H7 (cell line): Measurements from ENCODE around the gene IMPA2. TPM values are rescaled to one million over a fixed set of nuclear protein-coding genes. Genes with fewer than 3 reads are reported as not detected.

ENCODE experiments used
- DNase-seq: peaks from one replicate; pipeline ENCODE4 v3.0.0; 2012
- H3K27me3 ChIP-seq: 2 replicates; pipeline ENCODE4 v1.6.0; 2011; ENCODE audit warnings: mild to moderate bottlenecking, low read length; ENCODE audit not compliant: control insufficient read depth, insufficient read depth
- H3K36me3 ChIP-seq: replicated peaks from 2 replicates; pipeline ENCODE4 v1.5.1; 2011; ENCODE audit warnings: low read length; ENCODE audit not compliant: control insufficient read depth, insufficient read depth
- H3K4me3 ChIP-seq: 2 replicates; pipeline ENCODE4 v1.5.1; 2011; ENCODE audit warnings: low read depth, mild to moderate bottlenecking, control low read depth, low read length, moderate library complexity; ENCODE audit not compliant: insufficient read depth
- total RNA-seq: library from RNA; depleted of rRNA; stranded (reverse); fragments of >200 nt; shearing (Covaris generic); gene quantifications from 2 replicates; pipeline ENCODE4 v1.2.3, GENCODE V29; 2014

IMPA2 gene
- total RNA-seq, 1 experiment from 2014 or later = 210 TPM

GRCh38 chr18:12014086-12014485 lies 32.8 kb downstream of the IMPA2 start:
- Histone ChIP-seq H3K4me3 (no peak overlapping the region), H3K36me3 (peaks cover 32% of the 10 kb centered on the region), H3K27me3 (no peaks in the 10 kb centered on the region)
- no peak for DNase-seq

GRCh38 chr18:12014521-12015415 lies 33.5 kb downstream of the IMPA2 start:
- no peak for DNase-seq
- no peaks in the 10 kb centered on the region for H3K27me3 ChIP-seq
- no peak overlapping the region for H3K4me3 ChIP-seq
- peaks cover 29% of the 10 kb centered on the region for H3K36me3 ChIP-seq

GRCh38 chr18:12015416-12016062 lies 34.2 kb downstream of the IMPA2 start:
- Histone ChIP-seq H3K36me3 (peaks cover 29% of the 10 kb centered on the region), H3K27me3 (no peaks in the 10 kb centered on the region), H3K4me3 (no peak overlapping the region)
- no peak for DNase-seq

GRCh38 chr18:12017081-12017480 lies 35.8 kb downstream of the IMPA2 start:
- Histone ChIP-seq H3K36me3 (peaks cover 25% of the 10 kb centered on the region), H3K4me3 (no peak overlapping the region), H3K27me3 (no peaks in the 10 kb centered on the region)
- DNase-seq = no peak

- Histone ChIP-seq H3K27me3 (no peaks in the 10 kb centered on the region), H3K4me3 (no peak overlapping the region), H3K36me3 (peaks cover 27% of the 10 kb centered on the region)
- no peak for DNase-seq
Measured at GRCh38 chr18:12018861-12019260, 37.6 kb downstream of the IMPA2 start.

GRCh38 chr18:12021077-12021476 lies 39.8 kb downstream of the IMPA2 start:
- no peak for DNase-seq
- no peaks in the 10 kb centered on the region for H3K27me3 ChIP-seq
- H3K4me3 ChIP-seq = no peak overlapping the region
- peaks cover 17% of the 10 kb centered on the region for H3K36me3 ChIP-seq

GRCh38 chr18:12021596-12021995 lies 40.3 kb downstream of the IMPA2 start:
- DNase-seq = no peak
- no peaks in the 10 kb centered on the region for H3K27me3 ChIP-seq
- no peak overlapping the region for H3K4me3 ChIP-seq
- peaks cover 17% of the 10 kb centered on the region for H3K36me3 ChIP-seq

- no peaks in the 10 kb centered on the region for H3K27me3 ChIP-seq
- H3K36me3 ChIP-seq = peaks cover 14% of the 10 kb centered on the region
- no peak for DNase-seq
- no peak overlapping the region for H3K4me3 ChIP-seq
Measured at GRCh38 chr18:12023375-12023774, 42.1 kb downstream of the IMPA2 start.

- no peak for DNase-seq
- Histone ChIP-seq H3K36me3 (peaks cover 32% of the 10 kb centered on the region), H3K4me3 (no peak overlapping the region), H3K27me3 (no peaks in the 10 kb centered on the region)
Measured at GRCh38 chr18:12026562-12026961, 45.3 kb downstream of the IMPA2 start.

GRCh38 chr18:12027046-12027445 lies 45.7 kb downstream of the IMPA2 start:
- H3K4me3 ChIP-seq = no peak overlapping the region
- peaks cover 30% of the 10 kb centered on the region for H3K36me3 ChIP-seq
- no peak for DNase-seq
- no peaks in the 10 kb centered on the region for H3K27me3 ChIP-seq

GRCh38 chr18:12027480-12027879 lies 46.2 kb downstream of the IMPA2 start:
- H3K4me3 ChIP-seq = no peak overlapping the region
- no peak for DNase-seq
- no peaks in the 10 kb centered on the region for H3K27me3 ChIP-seq

GRCh38 chr18:12028040-12028628 lies 46.8 kb downstream of the IMPA2 start:
- no peaks in the 10 kb centered on the region for H3K27me3 ChIP-seq
- DNase-seq = no peak
- peaks cover 30% of the 10 kb centered on the region for H3K36me3 ChIP-seq

More at GRCh38 chr18:12027480-12027879, 46.2 kb downstream of the IMPA2 start:
- H3K36me3 ChIP-seq = peaks cover 30% of the 10 kb centered on the region

GRCh38 chr18:12028674-12029073 lies 47.4 kb downstream of the IMPA2 start:
- Histone ChIP-seq H3K36me3 (peaks cover 28% of the 10 kb centered on the region), H3K4me3 (no peak overlapping the region), H3K27me3 (no peaks in the 10 kb centered on the region)
- DNase-seq = no peak

More at GRCh38 chr18:12028040-12028628, 46.8 kb downstream of the IMPA2 start:
- H3K4me3 ChIP-seq = no peak overlapping the region

- no peak for DNase-seq
- Histone ChIP-seq H3K27me3 (no peaks in the 10 kb centered on the region), H3K36me3 (peaks cover 28% of the 10 kb centered on the region), H3K4me3 (no peak overlapping the region)
Measured at GRCh38 chr18:12029786-12030584, 48.7 kb downstream of the IMPA2 start.
